ENCODE results near the gene C12orf56.

- TF ChIP-seq CTCF (conservative IDR thresholded peaks at IDR 0.05), result no peak
- no peak for TF ChIP-seq ZFX (IDR thresholded peaks at IDR 0.05)
Measured at GRCh38 chr12:64311877-64312276, 78.7 kb downstream of the C12orf56 start.

Measured in C4-2B (cell line).